ENCODE measurements around the gene FXYD5.

DNA sequence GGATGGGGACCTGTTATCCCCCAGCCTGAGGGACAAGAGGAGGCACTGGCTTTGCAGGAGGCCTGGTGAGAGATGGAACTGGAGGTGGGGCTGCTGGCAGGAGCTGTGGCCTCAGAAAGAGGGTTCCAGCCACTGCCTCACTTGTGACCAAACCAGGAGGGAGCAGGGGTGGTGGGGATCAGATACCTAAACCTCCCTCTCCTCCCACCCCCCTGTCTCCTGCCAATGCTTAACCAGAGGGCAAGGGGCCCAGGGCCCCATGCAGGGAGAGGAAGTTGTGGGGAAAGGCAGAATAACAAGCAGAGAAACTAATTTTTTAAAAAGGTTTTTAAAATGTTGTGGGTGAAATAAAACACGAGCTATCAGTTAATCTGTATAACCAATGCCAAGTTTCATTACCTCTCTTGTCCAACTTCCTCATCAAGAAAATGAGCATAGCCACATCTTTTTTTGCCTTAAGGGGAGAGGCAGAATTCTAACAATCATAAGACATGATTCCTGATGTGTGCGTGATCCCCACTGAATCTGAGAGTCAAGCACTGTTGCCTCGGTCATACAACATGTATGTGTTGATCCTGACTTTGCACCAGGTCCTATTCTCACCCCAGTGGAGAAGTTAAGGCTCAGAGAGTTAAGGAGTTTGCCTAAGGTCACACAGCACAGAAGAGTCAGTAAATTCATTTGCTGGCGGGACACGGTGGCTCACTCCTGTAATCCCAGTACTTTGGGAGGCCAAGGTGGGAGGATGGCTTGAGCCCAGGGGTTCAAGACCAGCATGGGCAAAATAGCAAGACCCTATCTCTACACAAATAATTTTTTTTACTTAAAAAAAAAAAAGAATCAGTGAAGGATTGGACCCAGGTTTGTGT is 12.9 kb downstream of the FXYD5 start:
- TF ChIP-seq, protein P1, sequence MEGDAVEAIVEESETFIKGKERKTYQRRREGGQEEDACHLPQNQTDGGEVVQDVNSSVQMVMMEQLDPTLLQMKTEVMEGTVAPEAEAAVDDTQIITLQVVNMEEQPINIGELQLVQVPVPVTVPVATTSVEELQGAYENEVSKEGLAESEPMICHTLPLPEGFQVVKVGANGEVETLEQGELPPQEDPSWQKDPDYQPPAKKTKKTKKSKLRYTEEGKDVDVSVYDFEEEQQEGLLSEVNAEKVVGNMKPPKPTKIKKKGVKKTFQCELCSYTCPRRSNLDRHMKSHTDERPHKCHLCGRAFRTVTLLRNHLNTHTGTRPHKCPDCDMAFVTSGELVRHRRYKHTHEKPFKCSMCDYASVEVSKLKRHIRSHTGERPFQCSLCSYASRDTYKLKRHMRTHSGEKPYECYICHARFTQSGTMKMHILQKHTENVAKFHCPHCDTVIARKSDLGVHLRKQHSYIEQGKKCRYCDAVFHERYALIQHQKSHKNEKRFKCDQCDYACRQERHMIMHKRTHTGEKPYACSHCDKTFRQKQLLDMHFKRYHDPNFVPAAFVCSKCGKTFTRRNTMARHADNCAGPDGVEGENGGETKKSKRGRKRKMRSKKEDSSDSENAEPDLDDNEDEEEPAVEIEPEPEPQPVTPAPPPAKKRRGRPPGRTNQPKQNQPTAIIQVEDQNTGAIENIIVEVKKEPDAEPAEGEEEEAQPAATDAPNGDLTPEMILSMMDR (conservative IDR thresholded peaks at IDR 0.05): no peak
- no peak for TF ChIP-seq EZH2 (IDR thresholded peaks at IDR 0.05; ENCODE audit: low read depth)

All from PC-9 (cell line).